Measurements from ENCODE around the gene CALML6.

CALML6 gene

DNA sequence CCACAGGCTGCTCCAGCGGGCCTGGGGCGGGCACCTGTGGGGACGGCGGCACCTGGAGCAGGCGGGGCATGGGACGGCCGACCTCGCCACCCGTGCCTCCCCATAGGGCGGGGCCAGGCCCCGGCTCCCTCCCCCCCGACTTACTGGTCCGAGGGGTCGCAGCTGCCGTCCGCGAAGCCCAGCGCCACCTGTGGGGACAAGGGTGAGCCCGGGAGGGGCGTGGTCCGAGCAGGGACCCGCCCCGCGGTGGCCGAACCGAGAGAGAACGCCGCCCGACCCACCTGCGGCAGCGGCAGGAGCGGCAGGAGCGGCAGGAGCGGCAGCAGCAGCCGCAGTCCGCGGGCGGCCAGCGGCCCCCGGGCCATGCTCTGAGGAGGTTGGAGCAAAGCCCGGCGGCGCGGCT, 3.8 kb downstream of the CALML6 start, which contains the start of gene TMEM52 (continued):
- TF ChIP-seq, protein P1, sequence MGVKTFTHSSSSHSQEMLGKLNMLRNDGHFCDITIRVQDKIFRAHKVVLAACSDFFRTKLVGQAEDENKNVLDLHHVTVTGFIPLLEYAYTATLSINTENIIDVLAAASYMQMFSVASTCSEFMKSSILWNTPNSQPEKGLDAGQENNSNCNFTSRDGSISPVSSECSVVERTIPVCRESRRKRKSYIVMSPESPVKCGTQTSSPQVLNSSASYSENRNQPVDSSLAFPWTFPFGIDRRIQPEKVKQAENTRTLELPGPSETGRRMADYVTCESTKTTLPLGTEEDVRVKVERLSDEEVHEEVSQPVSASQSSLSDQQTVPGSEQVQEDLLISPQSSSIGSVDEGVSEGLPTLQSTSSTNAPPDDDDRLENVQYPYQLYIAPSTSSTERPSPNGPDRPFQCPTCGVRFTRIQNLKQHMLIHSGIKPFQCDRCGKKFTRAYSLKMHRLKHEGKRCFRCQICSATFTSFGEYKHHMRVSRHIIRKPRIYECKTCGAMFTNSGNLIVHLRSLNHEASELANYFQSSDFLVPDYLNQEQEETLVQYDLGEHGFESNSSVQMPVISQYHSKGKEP (tag by site-specific recombination; IDR thresholded peaks at IDR 0.05) = peak; percentile 92
- TF ChIP-seq ZSCAN30 (tag by site-specific recombination; IDR thresholded peaks at IDR 0.05) (peak; percentile 67), REPIN1 (tag by site-specific recombination; IDR thresholded peaks at IDR 0.05; ENCODE audit: low read depth) (no peak), ZNF610 (tag by site-specific recombination; IDR thresholded peaks at IDR 0.05; ENCODE audit: borderline replicate concordance) (peak; percentile 99), OSR2 (tag by site-specific recombination; IDR thresholded peaks at IDR 0.05) (peak; percentile 83), ZNF530 (tag by site-specific recombination; IDR thresholded peaks at IDR 0.05; ENCODE audit: low read depth) (no peak), ZNF624 (tag by site-specific recombination; IDR thresholded peaks at IDR 0.05) (no peak), ZBTB7A (tag by site-specific recombination; IDR thresholded peaks at IDR 0.05; ENCODE audit: low read depth) (no peak), ZNF747 (tag by site-specific recombination; IDR thresholded peaks at IDR 0.05) (no peak), SP3 (tag by site-specific recombination; IDR thresholded peaks at IDR 0.05) (no peak), ZNF830 (tag by site-specific recombination; IDR thresholded peaks at IDR 0.05; ENCODE audit: low read depth) (no peak), SP2 (tag by site-specific recombination; IDR thresholded peaks at IDR 0.05) (no peak), SALL2 (tag by site-specific recombination; IDR thresholded peaks at IDR 0.05; ENCODE audit: borderline replicate concordance) (no peak), ZNF341 (tag by site-specific recombination; IDR thresholded peaks at IDR 0.05; ENCODE audit: low read depth) (peak; percentile 51; the same call in 1 of the 2 replicates), ZNF585B (tag by site-specific recombination; IDR thresholded peaks at IDR 0.05) (no peak), ZNF391 (tag by site-specific recombination; IDR thresholded peaks at IDR 0.05; ENCODE audit: borderline replicate concordance, low read depth) (no peak), ZNF514 (tag by site-specific recombination; IDR thresholded peaks at IDR 0.05) (no peak), ZNF366 (tag by site-specific recombination; conservative IDR thresholded peaks at IDR 0.05) (no peak)
- TF ChIP-seq, protein P2, sequence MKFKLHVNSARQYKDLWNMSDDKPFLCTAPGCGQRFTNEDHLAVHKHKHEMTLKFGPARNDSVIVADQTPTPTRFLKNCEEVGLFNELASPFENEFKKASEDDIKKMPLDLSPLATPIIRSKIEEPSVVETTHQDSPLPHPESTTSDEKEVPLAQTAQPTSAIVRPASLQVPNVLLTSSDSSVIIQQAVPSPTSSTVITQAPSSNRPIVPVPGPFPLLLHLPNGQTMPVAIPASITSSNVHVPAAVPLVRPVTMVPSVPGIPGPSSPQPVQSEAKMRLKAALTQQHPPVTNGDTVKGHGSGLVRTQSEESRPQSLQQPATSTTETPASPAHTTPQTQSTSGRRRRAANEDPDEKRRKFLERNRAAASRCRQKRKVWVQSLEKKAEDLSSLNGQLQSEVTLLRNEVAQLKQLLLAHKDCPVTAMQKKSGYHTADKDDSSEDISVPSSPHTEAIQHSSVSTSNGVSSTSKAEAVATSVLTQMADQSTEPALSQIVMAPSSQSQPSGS (tag by site-specific recombination; IDR thresholded peaks at IDR 0.05; ENCODE audit: low read depth) = no peak
- TF ChIP-seq, protein P3, sequence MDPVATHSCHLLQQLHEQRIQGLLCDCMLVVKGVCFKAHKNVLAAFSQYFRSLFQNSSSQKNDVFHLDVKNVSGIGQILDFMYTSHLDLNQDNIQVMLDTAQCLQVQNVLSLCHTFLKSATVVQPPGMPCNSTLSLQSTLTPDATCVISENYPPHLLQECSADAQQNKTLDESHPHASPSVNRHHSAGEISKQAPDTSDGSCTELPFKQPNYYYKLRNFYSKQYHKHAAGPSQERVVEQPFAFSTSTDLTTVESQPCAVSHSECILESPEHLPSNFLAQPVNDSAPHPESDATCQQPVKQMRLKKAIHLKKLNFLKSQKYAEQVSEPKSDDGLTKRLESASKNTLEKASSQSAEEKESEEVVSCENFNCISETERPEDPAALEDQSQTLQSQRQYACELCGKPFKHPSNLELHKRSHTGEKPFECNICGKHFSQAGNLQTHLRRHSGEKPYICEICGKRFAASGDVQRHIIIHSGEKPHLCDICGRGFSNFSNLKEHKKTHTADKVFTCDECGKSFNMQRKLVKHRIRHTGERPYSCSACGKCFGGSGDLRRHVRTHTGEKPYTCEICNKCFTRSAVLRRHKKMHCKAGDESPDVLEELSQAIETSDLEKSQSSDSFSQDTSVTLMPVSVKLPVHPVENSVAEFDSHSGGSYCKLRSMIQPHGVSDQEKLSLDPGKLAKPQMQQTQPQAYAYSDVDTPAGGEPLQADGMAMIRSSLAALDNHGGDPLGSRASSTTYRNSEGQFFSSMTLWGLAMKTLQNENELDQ (tag by site-specific recombination; IDR thresholded peaks at IDR 0.05; ENCODE audit: low read depth) = no peak

DNA sequence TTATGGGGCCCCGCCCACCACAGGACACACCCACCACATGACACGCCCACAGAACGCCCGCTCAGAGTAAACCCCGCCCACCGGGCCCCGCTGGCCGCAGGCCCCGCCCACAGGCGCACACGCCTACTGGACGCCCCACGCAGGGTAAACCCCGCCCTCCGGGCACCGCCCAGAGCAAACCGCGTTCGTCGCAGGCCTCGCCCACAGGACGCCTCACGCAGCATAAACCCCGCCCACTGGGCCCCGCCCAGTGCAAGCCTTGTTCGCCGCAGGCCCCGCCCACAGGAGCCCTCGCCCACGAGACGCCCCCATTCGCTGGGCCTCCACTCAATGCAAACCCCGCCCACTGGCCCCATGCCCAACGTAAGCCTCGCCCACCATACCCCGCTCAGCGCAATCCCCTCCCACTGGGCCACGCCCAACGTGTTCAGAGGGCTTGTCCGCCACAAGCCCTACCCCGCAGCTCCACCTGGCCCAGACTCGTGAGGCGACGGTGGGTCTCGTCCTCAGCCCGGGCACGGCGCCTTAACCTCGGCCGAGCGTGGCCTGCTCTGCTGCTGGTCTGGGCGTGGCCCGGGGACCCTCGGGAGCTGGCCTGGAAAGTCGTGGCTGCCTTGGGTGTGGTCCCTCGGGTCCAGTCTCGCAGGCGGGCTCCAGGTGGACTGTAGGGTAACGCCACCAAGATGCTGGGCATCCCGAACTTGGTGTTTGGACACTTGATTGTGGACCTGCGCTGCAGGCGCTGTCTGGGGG, 4.4 kb downstream of the CALML6 start:
- Histone ChIP-seq H3K4me1 (ENCODE audit: control insufficient read depth, insufficient read depth, low read length) (no peaks in the 10 kb centered on the region), H3K9me3 (ENCODE audit: control insufficient read depth, insufficient read depth, low read depth, low read length) (no peaks in the 10 kb centered on the region), H3K27ac (ENCODE audit: extremely low read depth, low read depth, low read length) (no peak overlapping the region), H3K36me3 (ENCODE audit: control insufficient read depth in 2 of 2, insufficient read depth in 1 of 2, low read length in 2 of 2) (no peaks in the 10 kb centered on the region), H3K4me3 (ENCODE audit: low read depth, low read length) (peak overlapping the region; percentile 15)
- ChIA-PET CTCF (no interaction called here), POLR2A (no interaction called here)
- TF ChIP-seq ZNF184 (tag by site-specific recombination; IDR thresholded peaks at IDR 0.05) = no peak
- TF ChIP-seq IKZF3 (tag by site-specific recombination; IDR thresholded peaks at IDR 0.05) = no peak
- no peak for TF ChIP-seq ZFP41 (tag by site-specific recombination; IDR thresholded peaks at IDR 0.05; ENCODE audit: borderline replicate concordance)
- peak; percentile 100 for TF ChIP-seq KLF10 (tag by site-specific recombination; IDR thresholded peaks at IDR 0.05)
- TF ChIP-seq ZNF274 (IDR thresholded peaks at IDR 0.05; ENCODE audit: low read length) = no peak
- TF ChIP-seq ZNF274 (tag by site-specific recombination; IDR thresholded peaks at IDR 0.05; ENCODE audit: borderline replicate concordance) = no peak
- TF ChIP-seq, protein P4, sequence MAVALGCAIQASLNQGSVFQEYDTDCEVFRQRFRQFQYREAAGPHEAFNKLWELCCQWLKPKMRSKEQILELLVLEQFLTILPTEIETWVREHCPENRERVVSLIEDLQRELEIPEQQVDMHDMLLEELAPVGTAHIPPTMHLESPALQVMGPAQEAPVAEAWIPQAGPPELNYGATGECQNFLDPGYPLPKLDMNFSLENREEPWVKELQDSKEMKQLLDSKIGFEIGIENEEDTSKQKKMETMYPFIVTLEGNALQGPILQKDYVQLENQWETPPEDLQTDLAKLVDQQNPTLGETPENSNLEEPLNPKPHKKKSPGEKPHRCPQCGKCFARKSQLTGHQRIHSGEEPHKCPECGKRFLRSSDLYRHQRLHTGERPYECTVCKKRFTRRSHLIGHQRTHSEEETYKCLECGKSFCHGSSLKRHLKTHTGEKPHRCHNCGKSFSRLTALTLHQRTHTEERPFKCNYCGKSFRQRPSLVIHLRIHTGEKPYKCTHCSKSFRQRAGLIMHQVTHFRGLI (tag by site-specific recombination; IDR thresholded peaks at IDR 0.05) = peak; percentile 96
- TF ChIP-seq, protein P3 (tag by site-specific recombination; IDR thresholded peaks at IDR 0.05; ENCODE audit: low read depth) = no peak
- peak; percentile 35; the same call in 1 of the 2 replicates for TF ChIP-seq ZIC2 (tag by site-specific recombination; IDR thresholded peaks at IDR 0.05)
